Activated CD8-positive, alpha-beta T cell treated with anti-CD3 and anti-CD28 coated beads for 36 hours (primary cell): ENCODE measurements around the gene PRKN. TPM values are rescaled to one million over a fixed set of nuclear protein-coding genes. Genes with fewer than 3 reads are reported as not detected.

Source experiments
- ATAC-seq: fragments of 200-7000 bp; cut with Tn5 transposase; one replicate; pipeline ENCODE4 v1.10.0; 2021; ENCODE audit warnings: mild to moderate bottlenecking, moderate library complexity
- CTCF ChIA-PET: fragments of 350-600 bp; sonication (Branson Sonifier 250); formaldehyde crosslinking; loops from one replicate; lab custom pipeline; 2021; ENCODE audit warnings: antibody characterized with exemption; lab: Charles Lee
- POLR2A ChIA-PET: fragments of 350-600 bp; sonication (Branson Sonifier 250); formaldehyde crosslinking; loops from one replicate; lab custom pipeline; 2021; ENCODE audit warnings: antibody characterized with exemption; lab: Charles Lee
- DNase-seq: peaks from one replicate; pipeline ENCODE4 v3.0.0-alpha.2; 2020
- H3K27ac Mint-ChIP-seq: one replicate; pipeline ENCODE4 v1.8.0; 2021; ENCODE audit warnings: mild to moderate bottlenecking, mixed read lengths
- H3K27me3 Mint-ChIP-seq: one replicate; pipeline ENCODE4 v1.8.0; 2021; ENCODE audit warnings: mixed read lengths
- H3K36me3 Mint-ChIP-seq: one replicate; pipeline ENCODE4 v1.8.0; 2021; ENCODE audit warnings: low read depth, mixed read lengths
- H3K4me1 Mint-ChIP-seq: one replicate; pipeline ENCODE4 v1.8.0; 2021; ENCODE audit warnings: low read depth, mixed read lengths
- H3K4me3 Mint-ChIP-seq: one replicate; pipeline ENCODE4 v1.8.0; 2021; ENCODE audit warnings: mild to moderate bottlenecking, moderate library complexity, mixed read lengths
- H3K9me3 Mint-ChIP-seq: one replicate; pipeline ENCODE4 v1.8.0; 2021; ENCODE audit warnings: mixed read lengths
- CTCF ChIP-seq: fragments of 200-600 bp; IDR thresholded peaks from one replicate; pipeline ENCODE4 v1.8.0; 2022; ENCODE audit warnings: antibody characterized with exemption, mild to moderate bottlenecking
- intact Hi-C: fragments of 100-400 bp; cut with micrococcal nuclease; formaldehyde crosslinking; loops from one replicate; pipeline ENCODE4 v1.10.0; 2022
- total RNA-seq, 2 experiments: library from RNA; stranded (reverse); gene quantifications; one replicate each; pipeline ENCODE4 v1.2.3, GENCODE V29; 2021

The PRKN gene
- total RNA-seq, 2 experiments from 2014 or later: 1.2 to 1.4 TPM

GRCh38 chr6:161882196-161882765 lies 845.3 kb downstream of the PRKN start:
- TF ChIP-seq CTCF: no peak

DNA sequence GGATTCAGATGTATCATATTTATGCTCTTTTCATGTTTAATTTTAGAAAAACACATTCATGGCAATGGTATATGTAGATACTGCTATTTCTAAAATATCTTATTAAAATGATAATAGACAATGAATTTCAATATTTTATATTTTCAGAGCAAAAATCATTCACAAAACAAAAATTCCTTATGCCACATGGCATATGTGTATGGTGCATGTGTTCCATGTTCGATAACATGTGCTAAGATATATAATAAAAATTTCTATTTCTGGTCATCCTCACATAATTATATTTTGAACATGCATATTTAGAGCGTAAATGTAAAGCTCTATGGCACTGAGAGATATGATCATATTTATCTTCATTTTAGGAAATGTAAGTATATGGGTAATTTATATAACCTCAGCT lies 847.5 kb downstream of the PRKN start:
- Mint-ChIP-seq H3K36me3 (no peaks in the 10 kb centered on the region), H3K4me3 (no peak overlapping the region), H3K27me3 (no peaks in the 10 kb centered on the region), H3K27ac (no peak overlapping the region), H3K4me1 (no peaks in the 10 kb centered on the region), H3K9me3 (no peaks in the 10 kb centered on the region)
- no peak for TF ChIP-seq CTCF
- no peak for ATAC-seq
- intact Hi-C loops: no loop called here
- ChIA-PET CTCF (no interaction called here), POLR2A (no interaction called here)
- DNase-seq: no peak

More at GRCh38 chr6:161882196-161882765, 845.3 kb downstream of the PRKN start:
- ChIA-PET CTCF (no interaction called here), POLR2A (no interaction called here)
- intact Hi-C loops: no loop called here
- no peaks in the 10 kb centered on the region for H3K4me1 Mint-ChIP-seq
- DNase-seq: no peak
- no peaks in the 10 kb centered on the region for H3K9me3 Mint-ChIP-seq
- no peak overlapping the region for H3K27ac Mint-ChIP-seq
- H3K36me3 Mint-ChIP-seq: no peaks in the 10 kb centered on the region
- no peak overlapping the region for H3K4me3 Mint-ChIP-seq
- H3K27me3 Mint-ChIP-seq: no peaks in the 10 kb centered on the region
- no peak for ATAC-seq

GRCh38 chr6:161876231-161876630 lies 851.3 kb downstream of the PRKN start:
- no peaks in the 10 kb centered on the region for H3K27me3 Mint-ChIP-seq
- no peak overlapping the region for H3K4me3 Mint-ChIP-seq
- intact Hi-C loops: no loop called here
- ChIA-PET POLR2A (no interaction called here), CTCF (no interaction called here)
- no peaks in the 10 kb centered on the region for H3K9me3 Mint-ChIP-seq
- no peaks in the 10 kb centered on the region for H3K36me3 Mint-ChIP-seq
- TF ChIP-seq CTCF: no peak
- no peak for DNase-seq
- H3K4me1 Mint-ChIP-seq: no peaks in the 10 kb centered on the region
- H3K27ac Mint-ChIP-seq: no peak overlapping the region
- ATAC-seq: no peak

GRCh38 chr6:161870236-161870901 lies 857.2 kb downstream of the PRKN start:
- H3K36me3 Mint-ChIP-seq: no peaks in the 10 kb centered on the region
- ATAC-seq (no peak), DNase-seq (no peak)
- POLR2A ChIA-PET: no interaction called here
- CTCF ChIA-PET: no interaction called here
- intact Hi-C loops: no loop called here
- no peaks in the 10 kb centered on the region for H3K4me1 Mint-ChIP-seq
- H3K4me3 Mint-ChIP-seq: no peak overlapping the region
- no peaks in the 10 kb centered on the region for H3K27me3 Mint-ChIP-seq
- TF ChIP-seq CTCF: no peak
- no peak overlapping the region for H3K27ac Mint-ChIP-seq
- H3K9me3 Mint-ChIP-seq: no peaks in the 10 kb centered on the region

- no peaks in the 10 kb centered on the region for H3K27me3 Mint-ChIP-seq
- H3K27ac Mint-ChIP-seq: no peak overlapping the region
- H3K4me1 Mint-ChIP-seq: no peaks in the 10 kb centered on the region
- ChIA-PET POLR2A (interaction anchor here (0.8 kb wide), 1 partner anchor 12 kb away, joined by 3 read pairs; no protein-coding TSS in a partner anchor), CTCF (no interaction called here)
- no peaks in the 10 kb centered on the region for H3K9me3 Mint-ChIP-seq
- TF ChIP-seq CTCF: no peak
- H3K4me3 Mint-ChIP-seq: no peak overlapping the region
- intact Hi-C loops: no loop called here
- DNase-seq (no peak), ATAC-seq (no peak)
- H3K36me3 Mint-ChIP-seq: no peaks in the 10 kb centered on the region
Observed at GRCh38 chr6:161869491-161869890, 858.1 kb downstream of the PRKN start.
